K562 (cell line): ENCODE results near the gene ZBTB26. TPM values are rescaled to one million over a fixed set of nuclear protein-coding genes. Genes with fewer than 3 reads are reported as not detected.
A peak's percentile ranks its signal among the peaks of the same experiment; 100 is the strongest.

Experiments
- C11orf30 ChIP-seq: fragments of 450-650 bp; IDR thresholded peaks from 2 replicates; pipeline ENCODE4 v1.6.1; 2016; ENCODE audit warnings: low read depth, mild to moderate bottlenecking
- HCFC1 ChIP-seq: IDR thresholded peaks from 2 replicates; pipeline ENCODE4 v1.6.1; 2012; ENCODE audit warnings: low read depth, low read length, improper control_type of control experiment
- HMG20B ChIP-seq: fragments of 250-450 bp; sonication (Bioruptor Pico); IDR thresholded peaks from 2 replicates; pipeline ENCODE4 v1.5.0; 2021; ENCODE audit warnings: mild to moderate bottlenecking
- ILF3 ChIP-seq: fragments of 450-650 bp; IDR thresholded peaks from 2 replicates; pipeline ENCODE4 v1.6.1; 2018; ENCODE audit warnings: antibody characterized with exemption, mild to moderate bottlenecking, moderate library complexity, borderline replicate concordance
- JUN ChIP-seq, 2 experiments: sonication (generic) in 1 of 2; formaldehyde crosslinking in 1 of 2; IDR thresholded peaks; 2 replicates each; pipeline versions ENCODE4 v1.6.1 to v1.8.0; 2012 to 2022; ENCODE audit warnings: borderline replicate concordance in 2 of 2, mild to moderate bottlenecking in 2 of 2, improper control_type of control experiment in 1 of 2, low read depth in 1 of 2, low read length in 1 of 2, missing genetic modification reagents in 1 of 2
- KAT8 ChIP-seq: fragments of 450-650 bp; IDR thresholded peaks from 2 replicates; pipeline ENCODE4 v1.6.1; 2016; ENCODE audit warnings: low read depth, mild to moderate bottlenecking
- KLF10 ChIP-seq: fragments of 250-450 bp; sonication (Bioruptor Pico); IDR thresholded peaks from 2 replicates; pipeline ENCODE4 v1.6.1; 2021; ENCODE audit warnings: matching md5 sums
- MECOM ChIP-seq: fragments of 250-450 bp; sonication (Bioruptor Pico); IDR thresholded peaks from 2 replicates; pipeline ENCODE4 v1.8.0; 2022; ENCODE audit warnings: inconsistent platforms
- NFE2L1 ChIP-seq: fragments of 450-650 bp; IDR thresholded peaks from 2 replicates; pipeline ENCODE4 v1.6.1; 2016; ENCODE audit warnings: missing genetic modification characterization, low read depth, mild to moderate bottlenecking, missing compliant biosample characterization, moderate library complexity, borderline replicate concordance
- NR4A1 ChIP-seq, 2 experiments: fragments of 250-450 bp in 1 of 2; fragments of 450-650 bp in 1 of 2; sonication (Bioruptor Pico) in 1 of 2; IDR thresholded peaks; 2 replicates each; pipeline versions ENCODE4 v1.4.0 to v1.6.1; 2016 to 2020; ENCODE audit warnings: mild to moderate bottlenecking in 2 of 2, missing compliant biosample characterization in 1 of 2, missing genetic modification characterization in 1 of 2, moderate library complexity in 1 of 2
- POLR2H ChIP-seq: IDR thresholded peaks from 2 replicates; pipeline ENCODE4 v1.6.1; 2016; ENCODE audit warnings: missing genetic modification characterization, low read depth, mild to moderate bottlenecking, control low read depth, missing compliant biosample characterization, moderate library complexity
- POLR3G ChIP-seq: IDR thresholded peaks from 2 replicates; pipeline ENCODE4 v1.6.1; 2011; ENCODE audit not compliant: insufficient read length, insufficient replicate concordance; ENCODE audit errors: extremely low read depth
- PRMT5 ChIP-seq: sonication (generic); formaldehyde crosslinking; IDR thresholded peaks from 2 replicates; pipeline ENCODE4 v1.5.0; 2020; ENCODE audit warnings: missing genetic modification reagents
- SAFB2 ChIP-seq: fragments of 200-400 bp; formaldehyde crosslinking; IDR thresholded peaks from 2 replicates; pipeline ENCODE4 v1.6.1; 2018; ENCODE audit warnings: borderline replicate concordance, low read length, low read depth, moderate library complexity; ENCODE audit not compliant: severe bottlenecking
- SMAD3 ChIP-seq: fragments of 450-650 bp; formaldehyde crosslinking; conservative IDR thresholded peaks from 2 replicates; pipeline ENCODE4 v1.4.0; 2020; ENCODE audit warnings: mild to moderate bottlenecking
- TGIF2 ChIP-seq: sonication (generic); formaldehyde crosslinking; IDR thresholded peaks from 2 replicates; pipeline ENCODE4 v1.8.1; 2022; ENCODE audit warnings: mild to moderate bottlenecking, missing genetic modification reagents, moderate library complexity
- ZC3H8 ChIP-seq: fragments of 450-650 bp; IDR thresholded peaks from 2 replicates; pipeline ENCODE4 v1.6.1; 2017
- ZNF212 ChIP-seq: fragments of 450-650 bp; formaldehyde crosslinking; IDR thresholded peaks from 2 replicates; pipeline ENCODE4 v1.4.0; 2020; ENCODE audit warnings: mild to moderate bottlenecking
- ZNF507 ChIP-seq: conservative IDR thresholded peaks from 2 replicates; pipeline ENCODE4 v1.6.1; 2017; ENCODE audit warnings: missing genetic modification characterization, missing compliant biosample characterization
- ZNF583 ChIP-seq: fragments of 250-450 bp; sonication (Bioruptor Pico); IDR thresholded peaks from 2 replicates; pipeline ENCODE4 v1.4.0; 2020
- polyA plus RNA-seq, 8 experiments: library from polyadenylated mRNA; depleted of rRNA in 4 of 8; stranded (reverse) in 5 of 8; unstranded in 3 of 8; fragments of >200 nt; fragmentation: Nextera tagmentation in 2 of 8; fragmentation: Illumina TruSeq in 1 of 8; extraction: Ambion mirVana in 2 of 8; extraction: Trizol in 1 of 8; gene quantifications; 2 replicates each; pipeline versions ENCODE4 v1.2.1 to v1.2.3, GENCODE V29; 2011 to 2014; ENCODE audit warnings: inconsistent platforms in 1 of 8, missing spikeins in 1 of 8
- total RNA-seq, 7 experiments: library from RNA; depleted of rRNA in 6 of 7; stranded (reverse); fragments of >200 nt in 6 of 7; fragmentation: Illumina TruSeq in 2 of 7; extraction: Trizol in 2 of 7; gene quantifications; 2 replicates each; pipeline versions ENCODE4 v1.2.1 to v1.2.3, GENCODE V29; 2011 to 2021; ENCODE audit warnings: low replicate concordance in 1 of 7
- TF ChIP-seq, protein P1 (sequence below): fragments of 450-650 bp; conservative IDR thresholded peaks from 2 replicates; pipeline ENCODE4 v1.6.1; 2016; ENCODE audit warnings: missing genetic modification characterization, low read depth, mild to moderate bottlenecking, control low read depth, missing compliant biosample characterization
- TF ChIP-seq, protein P2 (sequence below): sonication (generic); formaldehyde crosslinking; IDR thresholded peaks from 2 replicates; pipeline ENCODE4 v1.8.1; 2023; ENCODE audit warnings: mild to moderate bottlenecking, missing genetic modification reagents
- TF ChIP-seq, protein P3 (sequence below): fragments of 250-450 bp; sonication (Bioruptor Pico); IDR thresholded peaks from 2 replicates; pipeline ENCODE4 v1.8.0; 2021; ENCODE audit warnings: moderate library complexity, mild to moderate bottlenecking, inconsistent platforms
- TF ChIP-seq, protein P4 (sequence below): fragments of 250-450 bp; sonication (Bioruptor Pico); IDR thresholded peaks from 2 replicates; pipeline ENCODE4 v1.8.0; 2021; ENCODE audit warnings: borderline replicate concordance, mild to moderate bottlenecking, moderate library complexity; ENCODE audit not compliant: poor library complexity, severe bottlenecking

Gene ZBTB26
- total and polyA plus RNA-seq, 9 of the 15 experiments (the other 6 are each of a cell fraction or from before 2014, with no cell fraction given): 2.4 to 20.7 (median 5.0) TPM

DNA sequence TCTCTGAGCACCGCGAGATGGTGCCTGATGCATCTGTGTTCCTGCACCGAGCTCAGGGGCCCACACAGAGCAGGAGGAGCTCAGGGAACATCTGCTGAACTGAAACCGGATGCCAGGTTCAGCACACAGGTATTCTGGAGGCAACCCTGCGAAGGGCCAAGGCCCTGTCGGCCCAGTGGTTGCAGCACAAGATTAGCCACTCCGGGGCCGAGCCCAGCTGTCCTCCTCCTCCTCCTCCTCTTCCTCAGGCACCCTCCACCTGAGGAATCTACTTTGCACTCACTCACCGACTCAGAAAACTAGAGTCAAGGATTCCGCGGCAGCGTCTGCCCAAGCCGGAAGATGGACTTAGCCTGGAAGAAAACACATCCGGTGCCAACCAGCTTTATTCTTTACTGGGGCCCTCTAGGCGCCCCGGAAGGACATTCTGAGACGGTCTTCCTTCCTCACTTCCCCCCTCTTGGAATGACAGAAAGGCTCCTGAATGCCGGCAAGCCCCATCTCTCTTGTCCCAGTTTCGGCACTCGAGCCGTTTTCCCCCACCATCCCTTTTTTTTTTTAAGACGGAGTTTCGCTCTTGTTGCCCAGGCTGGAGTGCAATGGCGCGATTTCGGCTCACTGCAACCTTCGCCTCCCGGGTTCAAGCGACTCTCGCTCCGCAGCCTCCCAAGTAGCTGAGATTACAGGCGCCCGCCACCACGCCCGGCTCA lies 18.2 kb downstream of the ZBTB26 start, which contains the start of gene ZBTB6 (continued):
- TF ChIP-seq POLR2H (tag) (peak; percentile 88), ZNF583 (CRISPR knock-in tag) (no peak), SMAD3 (CRISPR knock-in tag) (no peak), HCFC1 (peak; percentile 76), HMG20B (CRISPR knock-in tag) (no peak), ZNF507 (tag) (no peak), ZC3H8 (peak; percentile 87; the same call in 1 of the 2 replicates), JUN (IDR thresholded peaks at IDR 0.05; ENCODE audit: borderline replicate concordance, low read depth, low read length) (no peak), JUN (CRISPR knock-in tag; IDR thresholded peaks at IDR 0.05; ENCODE audit: borderline replicate concordance) (no peak), SAFB2 (no peak), ILF3 (no peak; the same call in 1 of the 2 replicates), KLF10 (CRISPR knock-in tag) (no peak), MECOM (CRISPR knock-in tag) (no peak), KAT8 (no peak; the same call in 1 of the 2 replicates), TGIF2 (no peak), NR4A1 (CRISPR knock-in tag; IDR thresholded peaks at IDR 0.05) (no peak), NR4A1 (tag; IDR thresholded peaks at IDR 0.05) (no peak), C11orf30 (peak; percentile 91), ZNF212 (CRISPR knock-in tag) (no peak), POLR3G (no peak), PRMT5 (no peak), NFE2L1 (no peak)
- TF ChIP-seq, protein P1, sequence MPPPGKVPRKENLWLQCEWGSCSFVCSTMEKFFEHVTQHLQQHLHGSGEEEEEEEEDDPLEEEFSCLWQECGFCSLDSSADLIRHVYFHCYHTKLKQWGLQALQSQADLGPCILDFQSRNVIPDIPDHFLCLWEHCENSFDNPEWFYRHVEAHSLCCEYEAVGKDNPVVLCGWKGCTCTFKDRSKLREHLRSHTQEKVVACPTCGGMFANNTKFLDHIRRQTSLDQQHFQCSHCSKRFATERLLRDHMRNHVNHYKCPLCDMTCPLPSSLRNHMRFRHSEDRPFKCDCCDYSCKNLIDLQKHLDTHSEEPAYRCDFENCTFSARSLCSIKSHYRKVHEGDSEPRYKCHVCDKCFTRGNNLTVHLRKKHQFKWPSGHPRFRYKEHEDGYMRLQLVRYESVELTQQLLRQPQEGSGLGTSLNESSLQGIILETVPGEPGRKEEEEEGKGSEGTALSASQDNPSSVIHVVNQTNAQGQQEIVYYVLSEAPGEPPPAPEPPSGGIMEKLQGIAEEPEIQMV (tag): no peak
- TF ChIP-seq, protein P2, sequence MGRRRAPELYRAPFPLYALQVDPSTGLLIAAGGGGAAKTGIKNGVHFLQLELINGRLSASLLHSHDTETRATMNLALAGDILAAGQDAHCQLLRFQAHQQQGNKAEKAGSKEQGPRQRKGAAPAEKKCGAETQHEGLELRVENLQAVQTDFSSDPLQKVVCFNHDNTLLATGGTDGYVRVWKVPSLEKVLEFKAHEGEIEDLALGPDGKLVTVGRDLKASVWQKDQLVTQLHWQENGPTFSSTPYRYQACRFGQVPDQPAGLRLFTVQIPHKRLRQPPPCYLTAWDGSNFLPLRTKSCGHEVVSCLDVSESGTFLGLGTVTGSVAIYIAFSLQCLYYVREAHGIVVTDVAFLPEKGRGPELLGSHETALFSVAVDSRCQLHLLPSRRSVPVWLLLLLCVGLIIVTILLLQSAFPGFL (CRISPR knock-in tag): no peak
- TF ChIP-seq, protein P3, sequence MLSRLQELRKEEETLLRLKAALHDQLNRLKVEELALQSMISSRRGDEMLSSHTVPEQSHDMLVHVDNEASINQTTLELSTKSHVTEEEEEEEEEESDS (CRISPR knock-in tag): no peak
- TF ChIP-seq, protein P4, sequence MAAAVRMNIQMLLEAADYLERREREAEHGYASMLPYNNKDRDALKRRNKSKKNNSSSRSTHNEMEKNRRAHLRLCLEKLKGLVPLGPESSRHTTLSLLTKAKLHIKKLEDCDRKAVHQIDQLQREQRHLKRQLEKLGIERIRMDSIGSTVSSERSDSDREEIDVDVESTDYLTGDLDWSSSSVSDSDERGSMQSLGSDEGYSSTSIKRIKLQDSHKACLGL: no peak
